H9 (cell line): Measurements from ENCODE around the gene PLIN4. TPM values are rescaled to one million over a fixed set of nuclear protein-coding genes. Genes with fewer than 3 reads are reported as not detected.

Source experiments
- DNase-seq: peaks from one replicate; pipeline ENCODE4 v3.0.0-alpha.2; 2017
- H2AFZ ChIP-seq: one replicate; pipeline ENCODE4 v1.6.1; 2013; ENCODE audit warnings: mild to moderate bottlenecking, low read length, control low read depth, moderate library complexity
- H2AK5ac ChIP-seq: 2 replicates; pipeline ENCODE4 v1.6.1; 2013; ENCODE audit warnings: low read length, control low read depth, mixed read lengths; ENCODE audit not compliant: insufficient read length
- H2BK120ac ChIP-seq: one replicate; pipeline ENCODE4 v1.6.1; 2013; ENCODE audit warnings: low read depth, mild to moderate bottlenecking, low read length, control low read depth, inconsistent platforms; ENCODE audit not compliant: poor library complexity, severe bottlenecking
- H2BK12ac ChIP-seq: 2 replicates; pipeline ENCODE4 v1.6.1; 2013; ENCODE audit warnings: low read length, control low read depth, mixed read lengths, low read depth; ENCODE audit not compliant: insufficient read length
- H2BK15ac ChIP-seq: 2 replicates; pipeline ENCODE4 v1.6.1; 2013; ENCODE audit warnings: low read depth, low read length, control low read depth
- H2BK20ac ChIP-seq: one replicate; pipeline ENCODE4 v1.6.1; 2013; ENCODE audit warnings: low read depth, mild to moderate bottlenecking, low read length, control low read depth, inconsistent platforms; ENCODE audit not compliant: poor library complexity, severe bottlenecking
- H2BK5ac ChIP-seq: 2 replicates; pipeline ENCODE4 v1.6.1; 2013; ENCODE audit warnings: low read length, control low read depth, mixed read lengths; ENCODE audit not compliant: insufficient read length
- H3K14ac ChIP-seq: 2 replicates; pipeline ENCODE4 v1.6.1; 2013; ENCODE audit warnings: low read length, control low read depth; ENCODE audit not compliant: insufficient read depth
- H3K18ac ChIP-seq: 2 replicates; pipeline ENCODE4 v1.6.1; 2013; ENCODE audit warnings: low read depth, mild to moderate bottlenecking, mixed read lengths, low read length, control low read depth; ENCODE audit not compliant: insufficient read length
- H3K23ac ChIP-seq: 2 replicates; pipeline ENCODE4 v1.6.1; 2013; ENCODE audit warnings: low read length, control low read depth, mixed read lengths, low read depth; ENCODE audit not compliant: insufficient read length
- H3K23me2 ChIP-seq: 2 replicates; pipeline ENCODE4 v1.6.1; 2013; ENCODE audit warnings: low read depth, mild to moderate bottlenecking, mixed read lengths, low read length, control low read depth; ENCODE audit not compliant: insufficient read length, poor library complexity, severe bottlenecking
- H3K27ac ChIP-seq: 2 replicates; pipeline ENCODE4 v1.5.1; 2013; ENCODE audit warnings: low read length, control low read depth, mixed read lengths, low read depth; ENCODE audit not compliant: insufficient read length
- H3K27me3 ChIP-seq: 2 replicates; pipeline ENCODE4 v1.6.1; 2013; ENCODE audit warnings: low read length, control low read depth, inconsistent platforms; ENCODE audit not compliant: insufficient read depth
- H3K4ac ChIP-seq: 2 replicates; pipeline ENCODE4 v1.6.1; 2013; ENCODE audit warnings: low read depth, mild to moderate bottlenecking, control low read depth, inconsistent platforms, low read length, moderate library complexity
- H3K4me1 ChIP-seq: 2 replicates; pipeline ENCODE4 v1.6.1; 2013; ENCODE audit warnings: low read length, control low read depth, inconsistent platforms; ENCODE audit not compliant: insufficient read depth
- H3K4me2 ChIP-seq: 2 replicates; pipeline ENCODE4 v1.6.1; 2013; ENCODE audit warnings: low read length, control low read depth, mixed read lengths; ENCODE audit not compliant: insufficient read length, insufficient read depth
- H3K56ac ChIP-seq: 2 replicates; pipeline ENCODE4 v1.6.1; 2013; ENCODE audit warnings: low read depth, mild to moderate bottlenecking, mixed read lengths, low read length, control low read depth; ENCODE audit not compliant: insufficient read length
- H3K79me1 ChIP-seq: 2 replicates; pipeline ENCODE4 v1.6.1; 2013; ENCODE audit warnings: low read depth, mild to moderate bottlenecking, moderate library complexity, low read length, control low read depth, inconsistent platforms; ENCODE audit not compliant: insufficient read depth, poor library complexity, severe bottlenecking
- H3K79me2 ChIP-seq: 2 replicates; pipeline ENCODE4 v1.6.1; 2013; ENCODE audit warnings: low read length, control low read depth, inconsistent platforms; ENCODE audit not compliant: insufficient read depth
- H3K9ac ChIP-seq: 2 replicates; pipeline ENCODE4 v1.6.1; 2013; ENCODE audit warnings: low read length, control low read depth, mixed read lengths; ENCODE audit not compliant: insufficient read length; ENCODE audit errors: extremely low read depth
- H3K9me3 ChIP-seq: one replicate; pipeline ENCODE4 v1.6.1; 2013; ENCODE audit warnings: low read depth, low read length, inconsistent platforms; ENCODE audit not compliant: control insufficient read depth
- H3T11ph ChIP-seq: one replicate; pipeline ENCODE4 v1.6.1; 2013; ENCODE audit warnings: mild to moderate bottlenecking, low read length, control low read depth, inconsistent platforms
- H4K20me1 ChIP-seq: one replicate; pipeline ENCODE4 v1.6.1; 2013; ENCODE audit not compliant: control insufficient read depth, insufficient read length, insufficient read depth
- H4K5ac ChIP-seq: 2 replicates; pipeline ENCODE4 v1.6.1; 2013; ENCODE audit warnings: low read depth, mild to moderate bottlenecking, mixed read lengths, low read length, control low read depth; ENCODE audit not compliant: insufficient read length
- H4K8ac ChIP-seq: replicated peaks from 2 replicates; pipeline ENCODE4 v1.6.1; 2013; ENCODE audit warnings: low read length, control low read depth, mixed read lengths, low read depth; ENCODE audit not compliant: insufficient read length
- H4K91ac ChIP-seq: 2 replicates; pipeline ENCODE4 v1.6.1; 2013; ENCODE audit warnings: low read depth, mild to moderate bottlenecking, moderate library complexity, mixed read lengths, low read length, control low read depth; ENCODE audit not compliant: insufficient read length
- H3K27ac Mint-ChIP-seq, 3 experiments: 2 replicates in 2 of 3; 3 replicates in 1 of 3; pipeline ENCODE4 v1.8.0; 2020 to 2021; ENCODE audit warnings: mixed read lengths in 3 of 3, mild to moderate bottlenecking in 1 of 3, moderate library complexity in 1 of 3
- H3K27me3 Mint-ChIP-seq: 2 replicates; pipeline ENCODE4 v1.8.0; 2021; ENCODE audit warnings: low read depth, mild to moderate bottlenecking, moderate library complexity, mixed read lengths
- H3K36me3 Mint-ChIP-seq, 3 experiments: 2 replicates in 2 of 3; 3 replicates in 1 of 3; pipeline ENCODE4 v1.8.0; 2020 to 2021; ENCODE audit warnings: low read depth in 3 of 3, mixed read lengths in 3 of 3; ENCODE audit not compliant: insufficient read depth in 1 of 3
- H3K4me1 Mint-ChIP-seq, 2 experiments: 2 replicates each; pipeline ENCODE4 v1.8.0; 2020; ENCODE audit warnings: mixed read lengths in 2 of 2
- H3K4me3 Mint-ChIP-seq, 2 experiments: 2 replicates in 1 of 2; 3 replicates in 1 of 2; pipeline ENCODE4 v1.8.0; 2020 to 2021; ENCODE audit warnings: mild to moderate bottlenecking in 2 of 2, mixed read lengths in 2 of 2, moderate library complexity in 1 of 2
- H3K9me3 Mint-ChIP-seq, 2 experiments: 2 replicates in 1 of 2; 3 replicates in 1 of 2; pipeline ENCODE4 v1.8.0; 2020; ENCODE audit warnings: mild to moderate bottlenecking in 2 of 2, mixed read lengths in 2 of 2, moderate library complexity in 1 of 2
- WGBS: extraction: QIAGEN DNeasy Blood & Tissue Kit; methylation state at CpG from one replicate; pipeline ENCODE4 v1.1.7; 2013; ENCODE audit warnings: missing lambda C conversion rate, low lambda C conversion rate, mixed read lengths; ENCODE audit not compliant: insufficient read length; ENCODE audit errors: extremely low coverage; 5-methylcytosine and 5-hydroxymethylcytosine counted together
- total RNA-seq: library from RNA; stranded (reverse); gene quantifications from 2 replicates; pipeline ENCODE4 v1.2.1, GENCODE V29; 2021
- TF ChIP-seq, protein P1 (sequence below): fragments of 200-600 bp; sonication (generic); conservative IDR thresholded peaks from 3 replicates; pipeline ENCODE4 v1.8.0; 2021; ENCODE audit warnings: antibody characterized with exemption, mild to moderate bottlenecking

PLIN4 gene
- total RNA-seq, 1 experiment from 2014 or later = 1.1 TPM

DNA sequence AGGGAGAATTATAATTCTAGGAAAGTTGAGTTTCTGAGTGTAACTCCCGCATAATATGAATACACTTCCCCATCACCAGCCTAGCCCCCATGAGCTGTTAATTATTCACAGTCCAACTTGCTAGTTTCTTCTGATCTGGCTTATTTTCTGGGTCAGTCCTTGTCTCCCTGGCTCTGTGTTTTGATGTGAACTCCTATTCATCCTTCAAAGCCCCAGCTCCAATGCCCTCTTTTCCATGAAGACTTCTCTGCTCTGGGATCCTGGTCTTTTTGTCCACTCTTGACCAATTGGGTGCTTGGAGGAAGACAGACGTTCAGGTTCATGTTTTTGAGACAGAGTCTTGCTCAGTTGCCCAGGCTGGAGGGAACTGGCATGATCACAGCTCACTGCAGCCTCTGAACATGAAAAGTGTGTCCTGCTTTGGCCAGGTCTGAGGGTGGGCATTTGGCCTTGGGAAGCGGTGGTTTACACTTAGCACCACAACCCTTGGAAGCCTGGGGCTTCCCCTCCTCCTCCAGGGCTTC is 20.9 kb upstream of the PLIN4 start:
- no peak overlapping the region for H3K56ac ChIP-seq
- no peak overlapping the region for H3K9ac ChIP-seq
- H2BK15ac ChIP-seq = no peak overlapping the region
- Mint-ChIP-seq H3K36me3 (no peaks in the 10 kb centered on the region), H3K9me3 (peaks cover 0 to 4% of the 10 kb centered on the region in 2 experiments; a peak in 2 of 5 replicates), H3K4me3 (no peak overlapping the region), H3K4me1 (peaks cover 6 to 15% of the 10 kb centered on the region in 2 experiments), H3K27me3 (peaks cover 35% of the 10 kb centered on the region), H3K27ac (no peak overlapping the region)
- no peaks in the 10 kb centered on the region for H3K79me2 ChIP-seq
- no peak overlapping the region for H2AFZ ChIP-seq
- H3K4me2 ChIP-seq = no peak overlapping the region
- TF ChIP-seq, protein P1, sequence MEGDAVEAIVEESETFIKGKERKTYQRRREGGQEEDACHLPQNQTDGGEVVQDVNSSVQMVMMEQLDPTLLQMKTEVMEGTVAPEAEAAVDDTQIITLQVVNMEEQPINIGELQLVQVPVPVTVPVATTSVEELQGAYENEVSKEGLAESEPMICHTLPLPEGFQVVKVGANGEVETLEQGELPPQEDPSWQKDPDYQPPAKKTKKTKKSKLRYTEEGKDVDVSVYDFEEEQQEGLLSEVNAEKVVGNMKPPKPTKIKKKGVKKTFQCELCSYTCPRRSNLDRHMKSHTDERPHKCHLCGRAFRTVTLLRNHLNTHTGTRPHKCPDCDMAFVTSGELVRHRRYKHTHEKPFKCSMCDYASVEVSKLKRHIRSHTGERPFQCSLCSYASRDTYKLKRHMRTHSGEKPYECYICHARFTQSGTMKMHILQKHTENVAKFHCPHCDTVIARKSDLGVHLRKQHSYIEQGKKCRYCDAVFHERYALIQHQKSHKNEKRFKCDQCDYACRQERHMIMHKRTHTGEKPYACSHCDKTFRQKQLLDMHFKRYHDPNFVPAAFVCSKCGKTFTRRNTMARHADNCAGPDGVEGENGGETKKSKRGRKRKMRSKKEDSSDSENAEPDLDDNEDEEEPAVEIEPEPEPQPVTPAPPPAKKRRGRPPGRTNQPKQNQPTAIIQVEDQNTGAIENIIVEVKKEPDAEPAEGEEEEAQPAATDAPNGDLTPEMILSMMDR = no peak
- no peaks in the 10 kb centered on the region for H4K20me1 ChIP-seq
- no peak overlapping the region for H2AK5ac ChIP-seq
- no peak overlapping the region for H3K4ac ChIP-seq
- H3K23me2 ChIP-seq = peaks cover 3% of the 10 kb centered on the region
- H3K4me1 ChIP-seq = no peaks in the 10 kb centered on the region
- no peak overlapping the region for H4K91ac ChIP-seq
- no peak overlapping the region for H2BK5ac ChIP-seq
- no CpG with 5 or more reads among the region's 3 CpGs for WGBS
- H2BK120ac ChIP-seq = no peak overlapping the region
- H4K5ac ChIP-seq = no peak overlapping the region
- no peak overlapping the region for H3T11ph ChIP-seq
- H4K8ac ChIP-seq = no peak overlapping the region
- H3K23ac ChIP-seq = no peak overlapping the region
- no peak overlapping the region for H3K27ac ChIP-seq
- H2BK20ac ChIP-seq = no peak overlapping the region
- no peaks in the 10 kb centered on the region; the same call in 1 of the 2 replicates for H3K27me3 ChIP-seq
- no peaks in the 10 kb centered on the region for H3K79me1 ChIP-seq
- no peak overlapping the region for H2BK12ac ChIP-seq
- no peaks in the 10 kb centered on the region for H3K9me3 ChIP-seq
- no peak overlapping the region for H3K18ac ChIP-seq
- no peak for DNase-seq
- H3K14ac ChIP-seq = no peak overlapping the region
